OCI-LY3 (cell line): ENCODE measurements around the gene TBX2.

Experiments used
- CTCF ChIP-seq: fragments of 200-600, 300-600 bp; sonication (generic); IDR thresholded peaks from 2 replicates; pipeline ENCODE4 v1.5.1; 2014; ENCODE audit warnings: antibody characterized with exemption, low read length, low read depth
- EZH2phosphoT487 ChIP-seq: fragments of 200-600 bp; shearing (Covaris generic); IDR thresholded peaks from 2 replicates; pipeline ENCODE4 v1.6.1; 2018; ENCODE audit warnings: antibody characterized with exemption, mixed run types, low read depth

- TF ChIP-seq CTCF (no peak), EZH2phosphoT487 (no peak)
These were observed 35.8 kb upstream of the TBX2 start for GRCh38 chr17:61363601-61364462.
